MM.1S (cell line): ENCODE results near the gene GPR4.

ENCODE experiments used
- EZH2 ChIP-seq: fragments of 300-600 bp; sonication (generic); optimal IDR thresholded peaks from 2 replicates; pipeline ENCODE3; 2017; ENCODE audit warnings: low read depth, mild to moderate bottlenecking, antibody characterized with exemption, low read length, mixed read lengths
- EZH2phosphoT487 ChIP-seq: fragments of 300-600 bp; sonication (generic); IDR thresholded peaks from 2 replicates; pipeline ENCODE4 v1.6.1; 2018; ENCODE audit warnings: antibody characterized with exemption, low read length
- TF ChIP-seq, protein P1 (sequence below): fragments of 300-600 bp; sonication (generic); IDR thresholded peaks from 2 replicates; pipeline ENCODE4 v1.5.1; 2016; ENCODE audit warnings: antibody characterized with exemption, low read length, mixed read lengths

DNA sequence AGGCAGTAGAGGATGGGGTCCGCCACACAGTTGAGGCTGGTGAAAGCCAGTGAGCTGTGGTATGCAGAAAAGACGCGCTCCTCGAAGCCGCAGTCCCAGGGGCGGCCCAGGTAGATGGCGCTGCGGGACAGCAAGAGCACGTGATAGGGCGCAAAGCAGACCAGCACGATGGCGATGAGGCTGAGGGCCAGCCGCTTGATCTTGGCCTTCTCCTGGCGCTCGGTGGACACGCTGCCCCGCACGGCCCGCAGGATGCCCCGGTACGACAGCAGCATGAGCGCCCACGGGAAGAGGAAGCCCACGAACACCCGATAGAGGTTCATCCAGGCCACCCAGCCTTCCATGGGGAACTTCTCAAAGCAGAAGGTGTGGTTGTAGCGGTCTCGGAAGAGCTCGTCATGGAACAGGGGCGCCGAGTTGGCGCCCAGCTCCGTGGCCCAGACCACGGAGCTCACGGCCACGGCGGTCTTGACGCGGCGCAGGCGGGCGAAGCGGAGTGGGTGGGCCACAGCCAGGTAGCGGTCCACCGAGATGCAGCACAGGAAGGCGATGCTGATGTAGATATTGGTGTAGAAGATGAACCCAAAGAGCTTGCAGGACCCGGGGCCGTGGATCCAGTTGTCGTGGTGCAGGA, 10.9 kb downstream of the GPR4 start:
- no peak for TF ChIP-seq EZH2phosphoT487
- TF ChIP-seq, protein P1, sequence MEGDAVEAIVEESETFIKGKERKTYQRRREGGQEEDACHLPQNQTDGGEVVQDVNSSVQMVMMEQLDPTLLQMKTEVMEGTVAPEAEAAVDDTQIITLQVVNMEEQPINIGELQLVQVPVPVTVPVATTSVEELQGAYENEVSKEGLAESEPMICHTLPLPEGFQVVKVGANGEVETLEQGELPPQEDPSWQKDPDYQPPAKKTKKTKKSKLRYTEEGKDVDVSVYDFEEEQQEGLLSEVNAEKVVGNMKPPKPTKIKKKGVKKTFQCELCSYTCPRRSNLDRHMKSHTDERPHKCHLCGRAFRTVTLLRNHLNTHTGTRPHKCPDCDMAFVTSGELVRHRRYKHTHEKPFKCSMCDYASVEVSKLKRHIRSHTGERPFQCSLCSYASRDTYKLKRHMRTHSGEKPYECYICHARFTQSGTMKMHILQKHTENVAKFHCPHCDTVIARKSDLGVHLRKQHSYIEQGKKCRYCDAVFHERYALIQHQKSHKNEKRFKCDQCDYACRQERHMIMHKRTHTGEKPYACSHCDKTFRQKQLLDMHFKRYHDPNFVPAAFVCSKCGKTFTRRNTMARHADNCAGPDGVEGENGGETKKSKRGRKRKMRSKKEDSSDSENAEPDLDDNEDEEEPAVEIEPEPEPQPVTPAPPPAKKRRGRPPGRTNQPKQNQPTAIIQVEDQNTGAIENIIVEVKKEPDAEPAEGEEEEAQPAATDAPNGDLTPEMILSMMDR, result peak; percentile 71
- no peak for TF ChIP-seq EZH2
